ENCODE results near the gene SLC25A22. TPM values are rescaled to one million over a fixed set of nuclear protein-coding genes. Genes with fewer than 3 reads are reported as not detected.

The SLC25A22 gene
- total and polyA plus RNA-seq, 10 of the 15 experiments (the other 5 are each of a cell fraction or from before 2014, with no cell fraction given), result 0.27 to 27.0 (median 8.2) TPM

GRCh38 chr11:819129-819931 lies 21.2 kb upstream of the SLC25A22 start (continued):
- TF ChIP-seq BACH1 (IDR thresholded peaks at IDR 0.05; ENCODE audit: borderline replicate concordance), result peak; percentile 92
- TF ChIP-seq, protein P1, sequence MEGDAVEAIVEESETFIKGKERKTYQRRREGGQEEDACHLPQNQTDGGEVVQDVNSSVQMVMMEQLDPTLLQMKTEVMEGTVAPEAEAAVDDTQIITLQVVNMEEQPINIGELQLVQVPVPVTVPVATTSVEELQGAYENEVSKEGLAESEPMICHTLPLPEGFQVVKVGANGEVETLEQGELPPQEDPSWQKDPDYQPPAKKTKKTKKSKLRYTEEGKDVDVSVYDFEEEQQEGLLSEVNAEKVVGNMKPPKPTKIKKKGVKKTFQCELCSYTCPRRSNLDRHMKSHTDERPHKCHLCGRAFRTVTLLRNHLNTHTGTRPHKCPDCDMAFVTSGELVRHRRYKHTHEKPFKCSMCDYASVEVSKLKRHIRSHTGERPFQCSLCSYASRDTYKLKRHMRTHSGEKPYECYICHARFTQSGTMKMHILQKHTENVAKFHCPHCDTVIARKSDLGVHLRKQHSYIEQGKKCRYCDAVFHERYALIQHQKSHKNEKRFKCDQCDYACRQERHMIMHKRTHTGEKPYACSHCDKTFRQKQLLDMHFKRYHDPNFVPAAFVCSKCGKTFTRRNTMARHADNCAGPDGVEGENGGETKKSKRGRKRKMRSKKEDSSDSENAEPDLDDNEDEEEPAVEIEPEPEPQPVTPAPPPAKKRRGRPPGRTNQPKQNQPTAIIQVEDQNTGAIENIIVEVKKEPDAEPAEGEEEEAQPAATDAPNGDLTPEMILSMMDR (IDR thresholded peaks at IDR 0.05 in 2 of 3, conservative IDR thresholded peaks at IDR 0.05 in 1 of 3; ENCODE audit: control insufficient read depth in 2 of 3, extremely low read depth in 1 of 3, insufficient read depth in 1 of 3, low read depth in 3 of 3, low read length in 3 of 3), result peak in 1 of 3 experiments; percentile 26; a peak in 1 of 6 replicates
- TF ChIP-seq NR2C1 (IDR thresholded peaks at IDR 0.05), result no peak
- TF ChIP-seq POLR2A (IDR thresholded peaks at IDR 0.05; ENCODE audit: low read depth, low read length), result peak; percentile 92
- TF ChIP-seq CHD2 (IDR thresholded peaks at IDR 0.05; ENCODE audit: borderline replicate concordance, low read depth, low read length), result peak; percentile 57; the same call in 1 of the 2 replicates
- no peak for TF ChIP-seq SUZ12 (IDR thresholded peaks at IDR 0.05; ENCODE audit: unreplicated experiment)
- TF ChIP-seq, protein P2, sequence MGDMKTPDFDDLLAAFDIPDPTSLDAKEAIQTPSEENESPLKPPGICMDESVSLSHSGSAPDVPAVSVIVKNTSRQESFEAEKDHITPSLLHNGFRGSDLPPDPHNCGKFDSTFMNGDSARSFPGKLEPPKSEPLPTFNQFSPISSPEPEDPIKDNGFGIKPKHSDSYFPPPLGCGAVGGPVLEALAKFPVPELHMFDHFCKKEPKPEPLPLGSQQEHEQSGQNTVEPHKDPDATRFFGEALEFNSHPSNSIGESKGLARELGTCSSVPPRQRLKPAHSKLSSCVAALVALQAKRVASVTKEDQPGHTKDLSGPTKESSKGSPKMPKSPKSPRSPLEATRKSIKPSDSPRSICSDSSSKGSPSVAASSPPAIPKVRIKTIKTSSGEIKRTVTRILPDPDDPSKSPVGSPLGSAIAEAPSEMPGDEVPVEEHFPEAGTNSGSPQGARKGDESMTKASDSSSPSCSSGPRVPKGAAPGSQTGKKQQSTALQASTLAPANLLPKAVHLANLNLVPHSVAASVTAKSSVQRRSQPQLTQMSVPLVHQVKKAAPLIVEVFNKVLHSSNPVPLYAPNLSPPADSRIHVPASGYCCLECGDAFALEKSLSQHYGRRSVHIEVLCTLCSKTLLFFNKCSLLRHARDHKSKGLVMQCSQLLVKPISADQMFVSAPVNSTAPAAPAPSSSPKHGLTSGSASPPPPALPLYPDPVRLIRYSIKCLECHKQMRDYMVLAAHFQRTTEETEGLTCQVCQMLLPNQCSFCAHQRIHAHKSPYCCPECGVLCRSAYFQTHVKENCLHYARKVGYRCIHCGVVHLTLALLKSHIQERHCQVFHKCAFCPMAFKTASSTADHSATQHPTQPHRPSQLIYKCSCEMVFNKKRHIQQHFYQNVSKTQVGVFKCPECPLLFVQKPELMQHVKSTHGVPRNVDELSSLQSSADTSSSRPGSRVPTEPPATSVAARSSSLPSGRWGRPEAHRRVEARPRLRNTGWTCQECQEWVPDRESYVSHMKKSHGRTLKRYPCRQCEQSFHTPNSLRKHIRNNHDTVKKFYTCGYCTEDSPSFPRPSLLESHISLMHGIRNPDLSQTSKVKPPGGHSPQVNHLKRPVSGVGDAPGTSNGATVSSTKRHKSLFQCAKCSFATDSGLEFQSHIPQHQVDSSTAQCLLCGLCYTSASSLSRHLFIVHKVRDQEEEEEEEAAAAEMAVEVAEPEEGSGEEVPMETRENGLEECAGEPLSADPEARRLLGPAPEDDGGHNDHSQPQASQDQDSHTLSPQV (IDR thresholded peaks at IDR 0.05), result no peak
